Stimulated activated CD4-positive, alpha-beta T cell treated with anti-CD3 and anti-CD28 coated beads, Interleukin-15, amount 100 ng/mL, for 48 hours (primary cell): ENCODE data around the gene EMP3.

Experiments used
- DNase-seq, 2 donors: peaks; one replicate each; pipeline ENCODE4 v3.0.0-alpha.2; 2020; ENCODE audit warnings: low read depth in 2 of 2

Gene EMP3

DNA sequence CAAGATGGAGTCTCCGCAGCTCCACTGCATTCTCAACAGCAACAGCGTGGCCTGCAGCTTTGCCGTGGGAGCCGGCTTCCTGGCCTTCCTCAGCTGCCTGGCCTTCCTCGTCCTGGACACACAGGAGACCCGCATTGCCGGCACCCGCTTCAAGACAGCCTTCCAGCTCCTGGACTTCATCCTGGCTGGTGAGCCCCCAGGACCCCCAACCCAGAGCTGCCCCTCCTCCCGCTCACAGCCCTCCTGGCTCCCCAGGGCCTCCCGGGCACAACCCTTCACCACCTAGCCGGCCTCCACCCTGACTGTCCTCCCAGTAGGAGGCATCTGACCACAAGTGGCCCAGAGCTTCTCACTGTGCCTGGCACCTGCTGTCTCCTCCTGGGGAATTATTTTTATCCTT lies 48.2 kb downstream of the EMP3 start:
- no peak for DNase-seq

DNA sequence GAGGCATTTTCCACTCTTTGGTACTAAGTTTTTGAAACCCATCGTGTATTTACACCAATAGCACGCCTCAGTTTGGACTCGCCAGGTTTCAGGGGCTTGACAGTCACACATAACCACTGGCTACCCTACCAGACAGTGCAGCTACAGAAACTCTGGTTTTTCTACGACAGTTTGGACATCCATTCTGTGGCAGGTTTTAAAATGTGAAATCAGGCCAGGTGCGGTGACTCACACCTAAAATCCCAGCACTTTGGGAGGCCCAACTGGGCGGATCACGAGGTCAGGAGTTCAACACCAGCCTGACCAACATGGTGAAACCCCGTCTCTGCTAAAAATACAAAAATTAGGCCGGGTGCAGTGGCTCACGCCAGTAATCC lies 52.8 kb downstream of the EMP3 start:
- DNase-seq, result no peak

DNA sequence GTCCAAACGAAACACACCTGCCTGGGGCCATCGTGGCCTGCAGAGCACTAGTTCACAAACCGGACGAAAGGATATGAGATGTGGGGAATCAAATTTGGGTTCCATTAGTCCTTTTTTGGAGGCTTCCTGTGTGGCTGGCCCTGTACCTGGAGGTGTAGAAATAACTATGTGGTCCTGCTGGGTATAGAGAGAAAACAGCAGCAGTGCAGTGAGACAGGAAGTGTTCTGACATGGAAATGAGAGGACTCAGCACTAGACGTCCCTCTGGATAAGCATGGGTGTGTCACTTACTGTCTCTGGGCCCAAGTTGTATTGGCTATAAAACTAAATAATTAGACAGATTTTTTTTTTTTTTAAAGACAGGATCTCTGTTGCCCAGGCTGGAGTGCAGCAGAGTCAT lies 53.7 kb downstream of the EMP3 start:
- DNase-seq, result no peak
